HG03139 (cell line): Measurements from ENCODE around the gene SLC5A1.

ENCODE experiments used
- ATAC-seq: cut with Tn5 transposase; IDR thresholded peaks from one replicate; pipeline ENCODE4 v1.9.1; 2021; ENCODE audit not compliant: unreplicated experiment

The SLC5A1 gene

DNA sequence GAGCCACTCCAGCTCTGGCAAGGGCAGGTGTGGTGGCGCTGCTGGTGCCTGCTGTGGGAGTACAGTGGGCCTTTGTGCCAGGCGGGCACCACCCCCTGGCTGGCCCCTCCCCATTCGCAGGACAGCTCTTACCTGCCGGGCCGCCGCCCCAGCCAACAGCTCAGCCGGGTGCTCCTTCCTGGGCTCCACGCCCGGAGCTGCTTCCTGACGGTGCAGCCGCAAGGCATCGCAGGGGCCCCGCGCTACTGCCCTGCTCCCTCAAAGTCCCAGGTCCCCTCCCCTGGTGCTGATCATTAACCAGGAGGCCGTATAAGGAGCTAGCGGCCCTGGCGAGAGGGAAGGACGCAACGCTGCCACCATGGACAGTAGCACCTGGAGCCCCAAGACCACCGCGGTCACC lies at the start of gene SLC5A1:
Gene SLC5A1 (plus strand): TSS at position 338 of the 400 bp plus-strand sequence. CDS start 21 bp downstream, at position 359.
- no peak for ATAC-seq

DNA sequence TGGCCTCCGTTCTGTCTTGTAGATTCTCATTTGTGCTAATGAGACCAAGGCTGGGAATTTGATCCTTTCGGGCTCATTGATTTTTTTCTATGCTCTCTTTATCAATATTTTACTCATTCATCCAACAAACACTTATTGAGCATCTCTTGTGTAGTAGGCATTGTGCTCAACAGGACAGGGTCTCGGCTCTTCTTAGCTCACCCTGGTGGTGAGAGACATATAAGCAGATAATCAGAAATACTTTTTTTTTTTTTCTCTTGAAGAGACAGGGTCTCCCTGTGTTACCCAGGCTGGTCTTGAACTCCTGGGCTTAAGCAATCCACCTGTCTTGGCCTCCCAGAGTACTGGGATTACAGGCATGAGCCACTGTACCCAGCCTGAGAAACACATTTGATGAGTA lies 48.0 kb upstream of the SLC5A1 start:
- no peak for ATAC-seq

DNA sequence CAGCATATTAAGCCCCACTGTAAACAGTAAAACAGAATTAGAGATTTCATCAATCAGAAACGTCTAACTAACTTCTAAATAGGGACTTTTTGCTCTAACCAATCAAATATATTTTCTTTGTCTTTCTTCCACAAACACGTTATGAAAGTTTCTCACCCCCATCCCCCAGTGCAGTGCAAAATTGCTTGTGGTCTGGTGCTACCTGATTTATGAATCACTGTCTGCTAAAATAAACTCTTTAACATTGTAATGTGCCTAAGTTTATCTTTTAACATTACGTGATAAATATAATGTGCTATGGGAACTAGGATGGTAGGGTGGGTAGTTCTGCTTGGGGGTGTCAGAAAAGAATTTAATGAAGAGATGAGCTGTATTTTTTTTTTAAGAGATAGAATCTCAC lies 47.3 kb upstream of the SLC5A1 start:
- ATAC-seq: no peak

DNA sequence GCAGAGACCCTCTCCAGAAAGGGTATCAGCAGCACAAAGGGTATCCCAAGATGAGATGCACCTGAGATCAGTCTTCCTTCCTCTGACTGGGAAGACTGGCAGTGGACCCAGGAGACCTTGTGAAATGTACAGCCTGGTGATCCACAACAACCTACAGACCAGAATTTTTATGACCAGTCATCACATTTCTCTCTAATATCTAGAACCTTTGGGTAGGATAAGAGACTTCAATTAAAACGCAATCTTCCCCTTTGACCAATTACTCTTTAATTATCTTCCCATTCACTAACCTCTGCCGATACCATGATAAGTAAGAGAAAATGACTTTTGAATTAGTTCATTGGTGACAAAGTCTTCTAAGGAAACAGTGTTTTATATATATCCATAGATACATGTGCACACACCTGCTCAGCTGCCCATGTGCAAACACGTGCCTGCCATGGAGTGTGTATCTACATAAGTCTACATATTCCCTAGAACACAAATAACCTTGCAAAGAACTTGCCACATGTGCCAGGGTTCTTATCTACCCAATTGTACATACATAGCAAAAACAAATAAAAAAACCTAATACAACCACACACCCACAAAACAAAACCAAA lies 44.2 kb upstream of the SLC5A1 start:
- no peak for ATAC-seq

DNA sequence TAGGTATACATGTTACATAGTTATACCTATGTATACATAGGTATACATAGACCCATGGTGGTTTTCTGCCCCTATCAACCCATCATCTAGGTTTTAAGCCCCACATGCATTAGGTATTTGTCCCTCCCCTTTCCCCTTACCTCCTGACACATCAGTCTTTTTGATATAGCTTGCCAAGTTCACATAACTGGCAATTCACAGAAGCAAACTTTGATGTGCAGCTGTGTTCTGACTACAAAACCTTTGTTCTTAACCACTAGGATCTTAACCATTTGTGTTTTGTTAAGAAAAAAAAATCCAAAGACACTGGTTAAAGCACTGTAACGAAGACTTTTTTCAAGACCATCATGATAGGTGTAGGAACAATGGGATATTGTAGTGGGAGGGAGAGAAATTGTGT lies 42.9 kb upstream of the SLC5A1 start:
- ATAC-seq: no peak

DNA sequence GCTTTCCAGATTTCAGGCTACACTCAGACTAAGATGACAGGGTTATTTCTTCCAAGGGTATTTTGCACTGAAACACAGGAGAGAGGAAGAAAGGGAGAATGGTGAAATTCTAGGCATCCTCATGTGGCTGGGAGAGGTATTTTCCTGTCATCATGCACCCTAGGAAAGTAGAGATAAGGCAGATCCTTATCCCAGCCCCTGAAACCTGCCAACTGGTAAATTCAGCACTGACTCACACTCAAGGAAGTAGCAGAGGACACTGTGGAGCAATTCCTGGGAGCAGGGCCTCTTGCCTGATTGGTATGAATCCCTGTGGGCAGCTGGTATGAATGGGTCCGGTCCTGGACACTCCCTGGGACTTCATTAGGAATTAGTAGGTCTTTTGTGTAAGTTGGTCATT lies 37.6 kb upstream of the SLC5A1 start:
- no peak for ATAC-seq

DNA sequence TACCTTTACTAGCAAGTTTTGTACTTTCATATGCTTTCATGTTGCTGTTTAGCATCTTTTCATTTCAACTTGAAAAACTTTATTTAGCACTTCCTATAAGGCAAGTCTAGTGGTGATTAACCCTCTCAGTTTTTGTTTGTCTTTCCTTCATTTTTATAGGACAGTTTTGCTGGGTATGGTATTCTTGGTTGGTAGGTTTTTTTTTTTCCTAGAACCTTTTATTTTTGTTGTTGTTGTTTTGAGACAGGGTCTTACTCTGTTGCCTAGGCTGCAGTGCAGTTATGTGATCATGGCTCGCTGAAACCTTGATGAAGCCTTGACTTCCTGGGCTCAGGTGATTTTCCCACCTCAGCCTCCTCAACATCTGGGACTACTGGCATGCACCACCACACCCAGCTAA lies 29.9 kb upstream of the SLC5A1 start:
- ATAC-seq: no peak

DNA sequence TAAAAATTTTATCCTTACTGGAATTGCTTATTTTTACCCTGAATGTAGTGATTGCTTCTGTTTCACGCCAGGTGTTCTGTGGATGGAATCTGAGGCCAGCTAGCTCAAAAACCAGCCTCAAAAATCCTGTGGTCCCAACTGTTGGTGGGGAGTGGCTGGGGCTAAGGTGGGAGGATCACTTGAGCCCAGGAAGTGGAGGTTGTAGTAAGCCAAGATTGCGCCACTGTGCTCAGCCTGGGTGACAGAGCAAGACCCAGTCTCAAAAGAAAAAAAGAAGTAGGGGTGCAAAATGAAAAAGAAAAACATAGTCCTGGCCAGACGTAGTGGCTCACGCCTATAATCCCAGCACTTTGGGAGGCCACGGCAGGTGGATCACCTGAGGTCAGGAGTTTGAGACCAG lies 27.0 kb upstream of the SLC5A1 start:
- ATAC-seq: no peak

DNA sequence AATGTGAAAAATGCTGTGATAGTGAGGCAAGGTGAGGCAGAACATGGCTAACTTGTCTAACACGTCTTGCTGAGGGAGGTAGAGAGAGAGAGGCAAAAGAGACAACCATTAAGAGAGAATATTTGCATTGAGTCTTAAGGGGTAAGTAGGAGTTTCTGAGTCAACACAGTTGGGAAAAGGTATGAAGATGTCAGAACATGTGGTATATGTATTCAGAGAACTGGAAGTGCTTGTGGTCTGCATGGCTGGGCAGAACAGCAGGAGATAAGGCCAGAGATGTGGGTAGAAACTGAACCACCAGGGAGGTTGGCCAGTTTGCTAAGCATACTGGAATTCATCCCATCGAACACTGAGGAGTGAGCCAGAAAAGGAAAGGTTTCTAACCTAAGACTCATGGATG lies 25.0 kb upstream of the SLC5A1 start:
- no peak for ATAC-seq

DNA sequence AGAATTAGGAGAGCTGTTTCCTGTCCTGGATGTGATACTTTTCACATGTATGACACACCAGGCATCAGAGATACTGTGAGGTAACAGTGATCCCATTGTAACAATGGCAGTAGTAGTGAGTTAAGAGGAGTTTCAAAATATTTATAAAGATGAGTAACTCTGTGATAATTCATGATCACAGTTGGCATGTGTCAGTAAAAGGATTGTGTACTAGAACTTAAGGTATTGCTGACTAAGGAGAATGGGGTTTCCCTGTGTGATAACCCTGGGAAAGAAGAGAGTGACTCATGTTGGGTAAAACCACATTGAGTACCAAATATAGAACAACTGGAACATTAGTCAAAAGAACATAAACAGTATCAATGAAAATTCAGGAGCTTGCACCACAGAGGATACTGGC lies 22.9 kb upstream of the SLC5A1 start:
- no peak for ATAC-seq

DNA sequence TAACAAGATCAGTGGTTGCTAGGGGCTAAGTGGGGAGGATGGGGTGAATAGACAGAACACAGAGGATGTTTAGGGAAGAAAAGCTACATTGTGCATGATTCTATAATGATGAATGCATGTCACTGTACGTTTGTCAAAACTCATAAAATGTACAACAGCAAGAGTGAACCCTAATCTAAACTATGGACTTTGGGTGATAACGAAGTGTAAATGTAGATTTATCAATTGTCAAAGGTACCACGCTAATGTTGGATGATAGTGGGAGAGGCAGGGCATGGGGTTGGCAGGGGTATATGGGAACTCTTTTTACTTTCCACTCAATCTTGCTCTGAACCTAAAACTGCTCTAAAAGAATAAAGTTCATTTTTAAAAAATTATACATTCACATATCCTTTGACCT lies 21.3 kb upstream of the SLC5A1 start:
- no peak for ATAC-seq

DNA sequence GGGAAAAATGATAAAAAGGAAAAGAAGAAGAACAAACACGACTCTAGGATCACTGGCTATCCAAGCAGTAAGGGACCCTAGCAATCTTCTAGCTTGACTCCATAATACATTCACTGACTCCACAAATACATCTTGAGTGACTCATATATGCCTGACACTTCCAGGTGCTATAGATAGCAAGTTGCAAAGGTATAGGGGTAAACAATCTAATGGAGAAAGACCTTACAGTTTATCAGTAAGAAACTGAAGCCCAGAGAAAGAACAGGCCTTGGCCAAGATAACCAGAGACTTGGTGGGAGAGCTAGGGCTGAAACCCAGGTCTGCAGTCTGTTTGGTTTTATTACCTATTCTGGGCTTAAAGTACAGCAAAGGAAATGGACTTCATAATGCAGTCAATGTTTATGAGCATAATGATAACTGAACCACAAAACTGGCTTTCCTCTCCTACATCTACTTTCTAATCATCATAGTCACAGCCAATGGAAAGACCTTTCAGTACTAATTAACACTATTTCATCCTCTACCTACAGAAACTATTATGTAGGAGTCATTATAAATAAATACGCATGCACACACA lies 19.7 kb upstream of the SLC5A1 start:
- ATAC-seq: no peak

DNA sequence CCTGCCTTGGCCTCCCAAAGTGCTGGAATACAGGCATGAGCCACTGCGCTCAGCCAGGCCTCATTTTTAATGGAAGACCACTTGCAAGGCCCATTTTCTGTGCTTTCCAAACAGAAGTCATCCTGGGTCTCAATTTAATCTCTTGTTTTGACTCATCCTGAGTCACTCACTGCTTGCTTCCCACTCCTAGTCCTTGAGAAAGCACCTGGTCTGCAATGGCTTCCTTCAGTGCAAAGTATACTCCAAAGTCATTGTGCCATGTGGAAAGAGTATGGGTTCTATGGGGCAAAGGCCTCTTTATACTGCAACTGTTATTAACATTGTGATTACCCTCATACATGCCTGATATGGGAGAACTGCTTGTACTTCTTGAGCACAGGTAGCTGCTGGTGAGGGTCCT lies 18.3 kb upstream of the SLC5A1 start:
- ATAC-seq: no peak

DNA sequence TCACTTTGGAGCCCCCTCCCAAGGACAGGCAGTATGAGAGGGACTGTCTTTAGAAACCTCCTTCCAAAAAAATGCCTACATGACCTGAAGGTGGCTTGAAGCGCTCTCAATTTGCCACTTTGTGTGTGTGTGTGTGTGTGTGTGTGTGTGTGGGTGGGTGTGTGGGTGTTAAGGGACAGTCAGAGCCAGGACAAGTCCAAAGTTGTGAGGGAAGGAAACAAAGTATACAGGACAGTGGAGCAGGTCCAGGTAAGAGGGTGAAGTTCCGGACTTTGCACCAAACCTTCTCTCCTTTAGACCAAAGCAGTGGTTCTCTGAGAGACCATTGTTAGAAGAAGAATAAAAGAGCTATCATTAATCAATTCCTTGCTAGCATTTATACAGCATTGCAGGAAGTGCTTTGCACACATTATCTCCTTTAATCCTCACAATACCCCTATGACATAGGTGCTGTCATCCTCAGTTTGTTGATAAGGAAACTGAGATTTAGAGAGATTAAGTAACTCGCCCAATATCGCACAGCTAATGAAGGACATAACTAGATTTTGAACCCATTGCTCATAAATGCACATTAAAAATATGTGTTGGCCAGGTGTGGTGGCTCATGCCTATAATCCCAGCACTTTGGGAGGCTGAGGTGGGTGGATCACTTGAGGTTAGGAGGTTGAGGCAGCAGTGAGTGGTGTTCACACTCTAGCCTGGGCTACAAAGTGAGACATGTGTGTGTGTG lies 12.4 kb upstream of the SLC5A1 start:
- ATAC-seq: no peak

DNA sequence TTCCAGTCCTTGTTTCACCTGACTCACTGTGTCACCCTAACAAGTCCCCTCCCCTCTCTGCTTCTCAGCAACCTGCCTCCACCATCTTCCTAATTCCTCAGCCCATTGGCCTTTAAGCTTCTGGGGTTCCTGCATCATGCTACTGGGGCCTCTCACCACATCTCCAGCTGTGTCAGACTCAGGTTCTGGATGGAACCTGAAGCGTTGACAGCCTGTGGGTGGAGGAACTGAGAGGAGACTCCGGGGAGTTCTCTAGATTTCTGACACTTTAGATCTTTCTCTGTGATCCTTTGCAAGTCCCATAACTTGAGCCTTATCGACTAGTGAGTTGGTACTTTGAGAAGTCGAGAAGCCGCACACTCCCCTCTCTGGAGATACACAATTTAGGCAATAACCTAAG lies 11.6 kb upstream of the SLC5A1 start:
- ATAC-seq: no peak

DNA sequence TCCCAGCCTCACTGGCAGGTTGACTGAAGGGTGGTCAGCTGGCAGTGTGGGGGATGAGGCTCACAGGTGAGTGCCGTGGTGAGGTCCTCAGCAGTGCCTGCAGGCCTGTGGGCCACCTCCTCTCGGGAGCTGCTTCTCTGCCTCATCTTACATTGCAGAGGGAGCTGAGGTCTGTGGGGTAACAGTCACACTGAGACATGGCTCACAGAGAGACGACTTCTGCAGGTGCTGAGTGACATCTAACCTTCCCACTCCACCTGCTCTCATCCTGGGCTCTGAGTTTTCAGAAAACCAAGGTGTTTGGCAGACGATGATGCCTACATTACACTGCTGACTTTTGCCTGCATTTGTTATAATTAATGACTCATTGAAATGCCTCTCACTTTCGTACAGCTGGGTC lies 8.8 kb upstream of the SLC5A1 start:
- no peak for ATAC-seq

DNA sequence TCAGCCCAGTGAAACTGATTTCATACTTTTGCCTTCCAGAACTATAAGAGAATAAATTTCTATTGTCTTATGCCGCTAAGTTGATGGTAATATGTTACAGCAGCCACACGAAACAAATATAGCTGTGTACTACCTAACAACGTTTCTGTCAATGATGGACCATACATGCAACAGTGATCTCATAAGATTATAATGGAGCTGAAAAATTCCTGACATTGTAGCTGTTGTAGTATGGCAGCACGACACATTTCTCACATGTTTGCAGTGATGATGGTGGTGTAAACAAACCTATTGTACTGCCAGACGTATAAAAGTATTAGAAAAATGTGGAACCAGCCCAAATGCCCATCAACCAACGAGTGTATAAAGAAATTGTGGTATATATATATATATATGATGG lies 5.8 kb upstream of the SLC5A1 start:
- no peak for ATAC-seq

DNA sequence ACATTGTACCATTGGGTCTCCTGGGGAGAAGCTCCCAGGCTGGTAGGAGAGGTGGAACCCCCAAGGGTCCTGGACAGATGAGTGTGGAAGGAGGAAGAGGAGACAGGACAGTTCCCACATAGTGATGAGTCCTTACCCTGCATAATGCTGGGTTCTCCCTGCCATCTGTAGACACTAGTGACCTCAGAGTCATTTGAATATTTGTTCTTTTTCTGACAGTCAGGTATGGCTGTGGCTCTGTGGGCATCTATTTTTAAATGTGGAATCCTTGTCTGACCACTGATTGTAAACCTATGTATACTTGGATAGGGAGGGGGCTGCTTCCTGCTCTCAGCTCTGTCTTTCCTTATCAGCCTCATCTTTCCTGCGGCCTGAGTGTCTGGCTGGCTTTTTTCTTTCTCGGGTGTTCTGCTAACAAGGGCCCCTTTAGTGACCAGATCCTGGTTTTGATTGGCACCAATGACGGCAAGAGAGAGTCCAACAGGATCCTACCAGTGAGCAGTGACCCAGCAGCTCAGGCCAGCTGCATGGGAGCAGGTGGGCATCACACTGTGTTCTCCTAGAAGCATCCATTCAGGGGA lies 2.6 kb upstream of the SLC5A1 start:
- ATAC-seq: no peak

DNA sequence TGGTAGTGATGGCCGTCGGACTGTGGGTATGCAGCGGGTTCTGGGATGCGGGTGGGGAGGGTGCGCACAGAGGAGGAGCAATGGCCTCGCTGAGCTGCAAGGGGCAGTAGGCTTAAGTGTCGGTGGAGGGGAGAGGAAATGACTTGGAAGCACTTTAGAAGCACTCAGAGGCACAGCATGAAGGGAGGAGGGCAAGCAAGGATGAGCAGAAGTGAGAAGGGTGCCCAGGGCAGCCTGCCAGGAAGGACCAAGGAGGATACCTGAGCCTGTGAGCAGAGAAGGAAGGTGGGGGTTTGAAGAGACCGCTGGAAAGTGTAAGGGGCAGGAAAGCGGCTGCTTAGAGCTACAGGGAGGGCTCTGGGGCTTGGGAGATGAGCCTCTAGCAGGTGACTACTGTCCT lies 330 bp downstream of the SLC5A1 start:
- ATAC-seq: no peak

DNA sequence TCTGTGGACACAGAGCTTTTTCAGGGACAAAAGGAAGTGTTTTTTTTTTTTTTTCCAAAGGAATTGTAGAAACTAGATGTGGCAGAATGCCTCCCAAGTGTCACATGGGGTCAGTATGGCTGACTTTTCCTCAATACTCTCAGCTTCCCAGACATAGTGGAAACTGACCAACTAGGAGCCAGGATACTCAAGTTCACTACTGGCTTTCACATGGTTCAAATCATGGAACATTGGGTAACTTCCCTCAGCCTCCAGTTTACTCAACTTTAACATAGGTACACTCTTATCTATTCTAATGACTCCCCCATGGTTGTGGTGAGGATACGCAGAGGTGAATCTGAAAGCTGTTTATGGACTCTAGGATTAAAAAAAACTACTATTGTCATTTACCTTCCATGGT lies 1.4 kb downstream of the SLC5A1 start:
- no peak for ATAC-seq

DNA sequence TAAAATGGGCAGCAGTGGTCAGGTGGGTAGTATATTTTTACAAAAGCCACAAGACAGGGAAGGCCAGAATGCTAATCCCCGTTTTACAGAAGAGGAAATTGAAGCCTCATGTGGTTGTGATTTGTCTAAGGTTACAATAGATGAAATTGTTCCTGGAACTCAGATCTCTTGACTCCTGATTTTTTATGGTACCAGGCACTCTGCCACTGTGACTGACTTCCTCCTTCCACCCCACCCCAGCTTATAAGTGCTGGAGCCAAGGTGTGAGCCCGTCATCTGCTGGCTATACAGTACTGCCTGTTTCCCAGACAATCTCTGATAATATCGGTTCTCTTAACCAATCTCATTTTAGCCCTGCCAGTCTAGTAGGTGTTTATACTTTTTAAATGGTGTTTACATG lies 1.9 kb downstream of the SLC5A1 start:
- no peak for ATAC-seq

DNA sequence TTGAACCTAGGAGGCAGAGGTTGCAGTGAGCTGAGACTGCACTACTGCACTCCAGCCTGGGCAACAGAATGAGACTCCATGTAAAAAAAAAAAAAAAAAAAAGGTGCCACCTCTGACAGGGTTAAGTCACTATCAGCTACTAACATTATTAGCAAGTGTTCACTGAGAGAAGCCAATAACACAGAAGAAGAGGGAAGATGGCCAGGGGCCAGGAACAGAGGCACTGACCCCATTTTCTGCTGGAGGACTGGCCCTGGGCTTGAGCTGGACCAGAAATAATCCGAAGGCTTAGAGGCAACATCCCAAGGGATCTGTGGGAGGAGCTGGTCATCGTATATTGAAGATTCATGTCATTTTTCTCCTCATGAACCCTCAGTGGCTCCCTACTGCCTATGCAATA lies 5.0 kb downstream of the SLC5A1 start:
- ATAC-seq: no peak
